GM18517 (cell line): ENCODE results near the gene KLHL33.

ENCODE experiments used
- ATAC-seq: cut with Tn5 transposase; IDR thresholded peaks from one replicate; pipeline ENCODE4 v1.9.1; 2021; ENCODE audit warnings: mild to moderate bottlenecking, moderate library complexity; ENCODE audit not compliant: unreplicated experiment

KLHL33 gene

GRCh38 chr14:20415782-20416206 lies 20.2 kb downstream of the KLHL33 start:
- ATAC-seq: peak; percentile 67

DNA sequence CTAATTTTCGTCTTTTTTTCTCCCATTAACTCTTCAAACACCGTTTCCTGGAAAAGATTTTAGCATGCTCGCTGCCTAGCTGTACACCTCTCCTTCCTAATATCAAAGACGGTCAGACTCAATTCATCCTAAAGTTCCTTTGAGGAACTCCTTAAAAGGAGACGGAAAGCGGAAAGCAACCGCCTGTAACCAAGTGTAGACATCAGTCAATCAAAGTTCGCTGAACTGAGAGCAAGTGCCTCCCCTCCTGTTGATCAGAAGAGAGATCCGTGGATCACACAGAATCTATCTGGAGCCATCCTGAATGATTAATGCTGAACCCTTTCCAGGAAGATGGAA lies 22.3 kb downstream of the KLHL33 start:
- no peak for ATAC-seq

GRCh38 chr14:20412876-20413743 lies 22.9 kb downstream of the KLHL33 start, which contains the start of gene TEP1:
TEP1 (minus strand) TSS chr14:20413501; CDS start chr14:20408439, 5,062 bp downstream.
- ATAC-seq: peak; percentile 41

- peak; percentile 78 for ATAC-seq
Measured at GRCh38 chr14:20412411-20412810, 23.6 kb downstream of the KLHL33 start.

- no peak for ATAC-seq
Measured at GRCh38 chr14:20409226-20409625, 26.7 kb downstream of the KLHL33 start.

GRCh38 chr14:20403521-20403920 lies 32.4 kb downstream of the KLHL33 start:
- no peak for ATAC-seq

- ATAC-seq: no peak
Measured at GRCh38 chr14:20400965-20401593, 34.9 kb downstream of the KLHL33 start.

DNA sequence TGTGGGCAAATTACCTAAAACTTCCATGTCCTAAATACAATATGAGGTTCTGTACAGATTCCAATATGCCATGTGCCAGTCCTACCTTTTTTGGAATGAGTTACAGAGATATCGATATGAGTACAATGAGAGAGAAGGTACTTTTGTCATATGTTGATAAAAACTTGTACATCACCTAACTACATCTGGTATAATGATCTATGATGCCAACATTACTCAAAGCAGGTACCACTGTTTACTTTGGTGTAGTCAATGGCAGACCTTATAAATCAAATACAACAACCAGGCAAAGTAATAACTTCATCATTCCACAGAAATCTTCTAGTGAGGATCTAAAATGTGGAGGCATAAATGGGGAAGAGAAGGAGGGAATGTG lies 35.4 kb downstream of the KLHL33 start:
- ATAC-seq: no peak

- no peak for ATAC-seq
Measured at GRCh38 chr14:20397511-20397910, 38.5 kb downstream of the KLHL33 start.

DNA sequence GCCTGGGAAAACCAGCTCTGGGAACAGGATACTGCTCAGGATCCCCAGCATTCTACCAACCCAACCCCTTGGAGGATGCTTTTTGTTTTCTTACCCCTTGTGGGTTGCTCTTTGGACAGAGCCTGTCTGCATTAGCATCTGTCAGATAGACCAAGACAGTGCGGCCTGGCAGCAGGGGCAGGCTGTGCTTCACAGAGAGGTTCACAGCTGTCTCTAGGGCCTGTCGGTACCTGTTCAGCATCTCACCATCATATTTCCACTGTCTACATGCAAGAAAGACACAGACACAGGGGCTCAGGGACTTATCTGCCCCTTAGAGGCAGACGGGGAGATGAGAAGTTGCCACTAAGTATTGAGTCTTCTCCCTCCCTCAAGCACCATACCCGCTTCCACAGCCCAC lies 44.5 kb downstream of the KLHL33 start:
- no peak for ATAC-seq

GRCh38 chr14:20388159-20388558 lies 47.8 kb downstream of the KLHL33 start:
- ATAC-seq: no peak

DNA sequence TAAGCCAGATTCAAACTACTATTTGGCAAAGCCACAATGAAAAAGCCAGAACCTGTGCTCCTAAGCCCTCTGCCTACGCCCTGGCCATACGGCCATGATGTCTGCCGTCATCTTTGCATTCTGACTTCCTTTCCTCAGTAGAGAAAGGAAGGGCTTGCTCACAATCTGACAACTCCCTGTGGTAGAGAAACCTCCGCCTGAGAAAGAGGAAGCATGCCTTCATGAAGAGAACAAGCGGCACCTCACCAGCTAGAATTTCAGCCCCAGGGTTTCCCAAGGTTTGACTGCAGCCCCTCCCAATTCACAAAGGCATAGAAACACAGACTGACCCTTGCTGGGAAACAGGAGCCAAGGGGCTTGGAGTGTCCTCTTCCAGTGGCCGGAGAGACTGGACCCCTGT lies 48.4 kb downstream of the KLHL33 start:
- no peak for ATAC-seq

- ATAC-seq: no peak
Measured at GRCh38 chr14:20386276-20386855, 49.6 kb downstream of the KLHL33 start.

GRCh38 chr14:20384886-20385285 lies 51.1 kb downstream of the KLHL33 start:
- ATAC-seq: no peak

DNA sequence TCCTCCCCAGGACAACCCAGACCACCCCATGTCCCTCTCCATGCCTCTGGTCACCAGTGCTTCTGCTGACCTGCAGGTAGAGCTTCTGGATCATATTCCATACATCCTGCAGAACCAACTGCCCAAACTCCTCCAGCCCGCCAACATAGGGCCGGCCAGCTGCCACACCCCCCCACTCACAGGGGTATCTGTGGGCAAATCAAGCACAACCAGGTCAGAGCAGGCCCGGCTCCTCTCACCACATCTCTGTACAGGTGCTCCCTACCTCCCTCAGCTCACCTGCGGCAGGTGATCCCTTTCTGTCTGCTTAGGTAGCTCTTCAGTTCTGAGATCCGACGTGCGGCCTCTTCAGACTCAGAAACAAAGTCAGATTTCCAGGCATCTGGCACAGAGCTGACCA lies 51.6 kb downstream of the KLHL33 start:
- no peak for ATAC-seq

DNA sequence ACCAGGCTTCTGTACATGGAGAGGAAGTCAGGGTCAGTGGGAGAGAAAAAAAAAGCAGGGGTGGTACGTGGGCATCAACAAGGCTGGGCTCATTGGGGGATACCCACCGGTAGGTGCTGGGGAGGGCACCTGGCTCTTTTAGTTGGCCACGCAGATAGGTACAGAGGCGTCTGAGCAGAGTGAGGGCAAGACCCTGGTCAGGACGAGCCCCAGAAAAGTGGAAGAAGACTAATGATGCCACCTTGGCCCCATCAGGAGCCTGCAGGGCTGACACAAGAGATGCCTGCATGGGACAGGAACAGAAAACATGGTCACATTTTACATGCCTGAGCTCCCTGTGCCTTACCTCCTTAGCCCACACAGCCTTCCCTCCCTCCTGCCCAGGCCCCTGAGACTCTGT lies 52.3 kb downstream of the KLHL33 start:
- no peak for ATAC-seq

GRCh38 chr14:20383032-20383431 lies 52.9 kb downstream of the KLHL33 start:
- ATAC-seq: no peak

GRCh38 chr14:20382526-20382925 lies 53.4 kb downstream of the KLHL33 start:
- no peak for ATAC-seq

DNA sequence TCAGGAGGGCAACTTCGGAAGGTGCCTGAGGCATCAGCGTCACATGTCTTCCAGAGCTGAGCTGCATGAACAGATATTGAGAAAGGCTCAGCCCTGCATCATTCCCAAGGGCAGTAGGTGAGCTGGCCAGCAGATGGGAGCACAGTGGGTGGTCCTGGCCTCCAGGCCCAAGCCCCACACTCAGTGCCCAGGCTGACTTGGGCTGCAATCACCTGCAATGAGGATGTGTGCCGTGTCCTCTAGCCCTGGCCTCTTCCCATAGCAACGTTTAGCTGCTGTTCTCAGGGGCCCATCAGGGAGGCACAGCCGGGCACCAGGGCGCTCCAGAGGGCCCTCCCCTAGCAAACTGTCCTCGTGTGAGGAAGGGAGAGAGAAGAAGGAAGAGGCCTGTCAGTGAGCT lies 54.6 kb downstream of the KLHL33 start:
- ATAC-seq: no peak

- no peak for ATAC-seq
Measured at GRCh38 chr14:20380681-20381080, 55.3 kb downstream of the KLHL33 start.

DNA sequence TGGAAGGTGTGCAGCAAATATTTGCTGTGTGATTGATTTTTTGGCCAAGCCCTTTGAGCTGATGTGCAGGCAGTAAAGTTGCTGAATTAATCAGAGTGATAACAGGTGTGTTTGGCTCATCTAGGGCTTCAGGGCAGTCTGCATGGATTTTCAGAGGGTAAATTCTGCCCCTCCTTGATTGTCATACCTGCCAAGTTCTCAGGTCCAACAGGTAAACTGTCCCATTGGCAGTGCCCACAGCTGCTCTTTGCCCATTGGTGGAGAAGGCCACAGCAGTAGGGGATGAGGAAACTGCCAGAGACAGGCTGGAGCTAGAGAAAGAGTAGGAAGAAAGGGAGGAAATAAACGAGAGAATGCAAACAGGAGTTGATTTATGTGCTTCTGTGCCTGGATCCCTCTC lies 56.2 kb downstream of the KLHL33 start:
- ATAC-seq: no peak

GRCh38 chr14:20377171-20377570 lies 58.8 kb downstream of the KLHL33 start:
- ATAC-seq: no peak
